OCI-LY3 (cell line): Measurements from ENCODE around the gene NUP88.

Experiments
- H2AFZ ChIP-seq: fragments of 200-600, 300-600 bp; shearing (Covaris generic); 2 replicates; pipeline ENCODE4 v1.6.0; 2014; ENCODE audit warnings: antibody characterized with exemption, low read depth, low read length
- H3K27ac ChIP-seq: fragments of 200-600, 300-600 bp; sonication (generic); 2 replicates; pipeline ENCODE4 v1.5.1; 2014; ENCODE audit warnings: mild to moderate bottlenecking, low read length, moderate library complexity, mixed read lengths
- H3K27me3 ChIP-seq: fragments of 200-600, 300-600 bp; sonication (generic); 2 replicates; pipeline ENCODE4 v1.6.1; 2014; ENCODE audit warnings: low read depth, low read length, mixed read lengths
- H3K36me3 ChIP-seq: fragments of 200-600, 300-600 bp; sonication (generic); replicated peaks from 2 replicates; pipeline ENCODE3; 2014; ENCODE audit warnings: low read depth, low read length, mixed read lengths
- H3K4me1 ChIP-seq: fragments of 300-600, 200-600 bp; sonication (generic); 2 replicates; pipeline ENCODE4 v1.6.1; 2014; ENCODE audit warnings: low read length, mixed read lengths
- H3K4me2 ChIP-seq: fragments of 200-600, 300-600 bp; sonication (generic); 2 replicates; pipeline ENCODE4 v1.6.1; 2014; ENCODE audit warnings: low read length, mixed read lengths
- H3K4me3 ChIP-seq: fragments of 300-600, 200-600 bp; sonication (generic); 2 replicates; pipeline ENCODE4 v1.5.1; 2014; ENCODE audit warnings: antibody characterized with exemption, mild to moderate bottlenecking, low read length, moderate library complexity
- H3K79me2 ChIP-seq: fragments of 300-600, 200-600 bp; shearing (Covaris generic); 2 replicates; pipeline ENCODE4 v1.6.1; 2014; ENCODE audit warnings: mild to moderate bottlenecking, low read length, mixed read lengths
- H3K9ac ChIP-seq: fragments of 300-600, 200-600 bp; shearing (Covaris generic); 2 replicates; pipeline ENCODE4 v1.6.0; 2014; ENCODE audit warnings: mild to moderate bottlenecking, low read length, moderate library complexity
- H3K9me3 ChIP-seq: fragments of 200-600, 300-600 bp; shearing (Covaris generic); 2 replicates; pipeline ENCODE4 v1.6.1; 2014; ENCODE audit warnings: low read length, mixed read lengths; ENCODE audit not compliant: insufficient read depth
- H4K20me1 ChIP-seq: fragments of 200-600, 300-600 bp; sonication (generic); 2 replicates; pipeline ENCODE4 v1.6.1; 2016; ENCODE audit warnings: low read length, mixed read lengths; ENCODE audit not compliant: insufficient read depth
- CTCF ChIP-seq: fragments of 200-600, 300-600 bp; sonication (generic); IDR thresholded peaks from 2 replicates; pipeline ENCODE4 v1.5.1; 2014; ENCODE audit warnings: antibody characterized with exemption, low read length, low read depth
- EZH2phosphoT487 ChIP-seq: fragments of 200-600 bp; shearing (Covaris generic); IDR thresholded peaks from 2 replicates; pipeline ENCODE4 v1.6.1; 2018; ENCODE audit warnings: antibody characterized with exemption, mixed run types, low read depth

The NUP88 gene

DNA sequence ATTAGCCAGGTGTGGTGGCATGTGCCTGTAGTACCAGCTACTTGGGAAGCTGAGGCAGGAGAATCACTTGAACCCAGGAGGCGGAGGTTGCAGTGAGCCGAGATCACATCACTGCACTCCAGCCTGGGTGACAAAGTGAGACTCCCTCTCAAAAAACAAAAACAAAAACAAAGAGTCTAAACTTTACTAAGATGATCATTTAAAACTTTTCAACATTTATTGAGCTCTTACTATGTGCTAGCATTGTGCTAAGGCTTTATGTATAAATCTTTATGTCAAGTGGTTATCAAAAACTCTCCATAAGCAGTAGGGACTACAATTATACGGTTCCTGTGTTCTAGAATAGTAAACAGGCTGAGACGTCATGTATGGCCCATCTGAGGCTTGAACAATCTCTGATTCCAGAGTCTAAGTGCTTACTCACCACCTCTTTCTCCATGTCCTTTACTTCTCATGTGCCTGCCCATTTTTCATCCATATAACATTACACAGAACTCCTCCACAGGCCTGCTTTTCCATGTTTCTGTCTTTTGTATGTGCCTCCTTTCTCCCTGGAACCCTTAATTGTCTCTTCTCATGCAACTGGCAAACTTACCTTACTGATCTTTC lies 66.7 kb downstream of the NUP88 start:
- Histone ChIP-seq H2AFZ (no peak overlapping the region), H3K4me1 (no peaks in the 10 kb centered on the region), H3K79me2 (no peaks in the 10 kb centered on the region), H3K36me3 (peaks cover 13% of the 10 kb centered on the region), H3K9ac (no peak overlapping the region), H4K20me1 (no peaks in the 10 kb centered on the region), H3K27me3 (no peaks in the 10 kb centered on the region), H3K9me3 (no peaks in the 10 kb centered on the region), H3K4me2 (no peak overlapping the region), H3K4me3 (no peak overlapping the region), H3K27ac (no peak overlapping the region)
- TF ChIP-seq EZH2phosphoT487 (no peak), CTCF (no peak)

DNA sequence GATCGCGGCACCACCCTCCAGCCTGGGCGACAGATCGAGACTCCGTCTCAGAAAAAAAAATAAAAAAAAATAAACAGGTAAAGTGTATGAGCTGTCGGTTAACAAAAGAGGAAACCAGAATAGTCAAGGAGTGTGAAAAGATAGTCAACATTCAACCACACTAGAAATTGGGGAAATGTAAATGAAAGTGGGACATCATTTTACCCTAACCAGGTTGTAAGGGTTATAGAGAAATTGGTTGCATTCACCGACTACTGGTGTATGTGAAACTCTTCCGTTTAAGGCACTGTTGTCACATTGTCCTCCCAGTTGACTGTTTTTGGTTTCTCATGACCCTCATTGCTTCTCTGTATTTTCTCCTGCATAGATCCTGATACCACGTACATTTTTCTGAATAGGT lies 74.5 kb downstream of the NUP88 start:
- TF ChIP-seq EZH2phosphoT487 = no peak
- no peak for TF ChIP-seq CTCF
- no peak overlapping the region for H2AFZ ChIP-seq
- peaks cover 1% of the 10 kb centered on the region for H3K36me3 ChIP-seq

More for the DNA sequence above, 74.5 kb downstream of the NUP88 start:
- H3K27ac ChIP-seq = no peak overlapping the region
- no peak overlapping the region for H3K9ac ChIP-seq
- H3K79me2 ChIP-seq = no peaks in the 10 kb centered on the region
- H3K4me2 ChIP-seq = no peak overlapping the region
- no peak overlapping the region for H3K4me3 ChIP-seq
- H3K27me3 ChIP-seq = no peaks in the 10 kb centered on the region
- H3K9me3 ChIP-seq = no peaks in the 10 kb centered on the region
- H4K20me1 ChIP-seq = no peaks in the 10 kb centered on the region
- no peaks in the 10 kb centered on the region for H3K4me1 ChIP-seq
